ENCODE data around the gene RET. TPM values are rescaled to one million over a fixed set of nuclear protein-coding genes. Genes with fewer than 3 reads are reported as not detected.

RET gene
- total RNA-seq, 4 donors from 2014 or later, result 0.27 to 2.1 (median 0.88) TPM

GRCh38 chr10:43167498-43167889 is 90.6 kb downstream of the RET start:
- Histone ChIP-seq H3K4me1 (peaks cover 5 to 6% of the 10 kb centered on the region in 2 donors), H3K27ac (no peak overlapping the region), H3K4me3 (replicated peaks in 1 of 3) (no peak overlapping the region), H3K9me3 (no peaks in the 10 kb centered on the region), H3K36me3 (no peaks in the 10 kb centered on the region), H3K27me3 (no peaks in the 10 kb centered on the region)
- TF ChIP-seq CTCF (IDR thresholded peaks at IDR 0.05), result no peak
- TF ChIP-seq POLR2A (IDR thresholded peaks at IDR 0.05), result no peak
- intact Hi-C loops (cut with DNase I), result no loop called here
- WGBS, 2 donors, result 72 to 92% methylated on average over 2 of the region's 2 CpGs
- DNase-seq, result no peak

- DNase-seq, result no peak
- intact Hi-C loops (cut with DNase I), result no loop called here
- Histone ChIP-seq H3K36me3 (no peaks in the 10 kb centered on the region), H3K4me1 (peaks cover 5 to 7% of the 10 kb centered on the region in 2 donors), H3K4me3 (replicated peaks in 1 of 3) (no peak overlapping the region), H3K27ac (peak overlapping the region; percentile 48 to 80 (median 67)), H3K9me3 (no peaks in the 10 kb centered on the region), H3K27me3 (no peaks in the 10 kb centered on the region)
- 49 to 52% methylated on average over 2 of the region's 2 CpGs for WGBS, 2 donors
- TF ChIP-seq POLR2A (IDR thresholded peaks at IDR 0.05), result no peak
- TF ChIP-seq CTCF (IDR thresholded peaks at IDR 0.05), result peak in 3 of 6 experiments; percentile 14 to 47 (median 31)
These were observed 93.6 kb downstream of the RET start for GRCh38 chr10:43170491-43170890.

- Histone ChIP-seq H3K4me1 (peaks cover 5 to 7% of the 10 kb centered on the region in 2 donors), H3K36me3 (peaks cover 11 to 12% of the 10 kb centered on the region in 2 donors), H3K9me3 (no peaks in the 10 kb centered on the region), H3K27me3 (no peaks in the 10 kb centered on the region), H3K4me3 (replicated peaks in 1 of 3) (no peak overlapping the region), H3K27ac (peak overlapping the region in 2 of 3 donors; percentile 48 to 67)
- intact Hi-C loops (cut with DNase I), result no loop called here
- no peak for DNase-seq
- TF ChIP-seq CTCF (IDR thresholded peaks at IDR 0.05), result no peak
- no peak for TF ChIP-seq POLR2A (IDR thresholded peaks at IDR 0.05)
- WGBS, 2 donors, result 91 to 99% methylated on average over 5 of the region's 5 CpGs
These were observed 95.8 kb downstream of the RET start for GRCh38 chr10:43172645-43173044.

GRCh38 chr10:43173120-43173519 is 96.3 kb downstream of the RET start:
- Histone ChIP-seq H3K36me3 (peaks cover 11 to 12% of the 10 kb centered on the region in 2 donors), H3K27ac (no peak overlapping the region), H3K9me3 (no peaks in the 10 kb centered on the region), H3K4me1 (peaks cover 5 to 7% of the 10 kb centered on the region in 2 donors), H3K4me3 (replicated peaks in 1 of 3) (no peak overlapping the region), H3K27me3 (no peaks in the 10 kb centered on the region)
- no peak for TF ChIP-seq POLR2A (IDR thresholded peaks at IDR 0.05)
- TF ChIP-seq CTCF (IDR thresholded peaks at IDR 0.05), result no peak
- DNase-seq, result no peak
- WGBS, 2 donors, result 94 to 98% methylated on average over 1 of the region's 1 CpG
- intact Hi-C loops (cut with DNase I), result no loop called here

GRCh38 chr10:43174969-43175368 is 98.1 kb downstream of the RET start:
- no peaks in the 10 kb centered on the region for H3K9me3 ChIP-seq
- H3K36me3 ChIP-seq, result peaks cover 11 to 12% of the 10 kb centered on the region in 2 donors
- WGBS, 2 donors, result 91 to 92% methylated on average over 6 of the region's 6 CpGs
- H3K4me3 ChIP-seq (replicated peaks in 1 of 3), result no peak overlapping the region
- TF ChIP-seq POLR2A (IDR thresholded peaks at IDR 0.05), result no peak
- DNase-seq, result no peak
- no peak overlapping the region for H3K27ac ChIP-seq
- no peaks in the 10 kb centered on the region for H3K27me3 ChIP-seq
- intact Hi-C loops (cut with DNase I), result no loop called here
- peaks cover 5 to 7% of the 10 kb centered on the region in 2 donors for H3K4me1 ChIP-seq

- H3K27ac ChIP-seq, result no peak overlapping the region
- H3K27me3 ChIP-seq, result no peaks in the 10 kb centered on the region
- WGBS, 2 donors, result 94 to 98% methylated on average over 3 of the region's 3 CpGs
- intact Hi-C loops (cut with DNase I), result no loop called here
- no peaks in the 10 kb centered on the region for H3K9me3 ChIP-seq
- DNase-seq, result no peak
- H3K36me3 ChIP-seq, result peaks cover 11 to 12% of the 10 kb centered on the region in 2 donors
- TF ChIP-seq POLR2A (IDR thresholded peaks at IDR 0.05) (no peak), CTCF (IDR thresholded peaks at IDR 0.05) (no peak)
- H3K4me3 ChIP-seq (replicated peaks in 1 of 3), result no peak overlapping the region
- H3K4me1 ChIP-seq, result peaks cover 2 to 6% of the 10 kb centered on the region in 2 donors
These were observed 99.4 kb downstream of the RET start for GRCh38 chr10:43176271-43176670.

Measured in thyroid gland (tissue), 4 donors.